IMR-90 (cell line): ENCODE results near the gene AFAP1L2. TPM values are rescaled to one million over a fixed set of nuclear protein-coding genes. Genes with fewer than 3 reads are reported as not detected.

Source experiments
- ATAC-seq: fragments of 200-7000 bp; cut with Tn5 transposase; 2 replicates; pipeline ENCODE4 v1.9.1; 2020; ENCODE audit warnings: low read depth, mild to moderate bottlenecking, moderate library complexity
- BruUV-seq: library from RNA; stranded (reverse); fragments of 400-500 nt; replicated peaks from 2 replicates; lab custom pipeline; 2021; lab: Mats Ljungman, UMichigan
- CTCF ChIA-PET: fragments of 300-600 bp; formaldehyde crosslinking; extraction: SDS; loops from one replicate; lab custom pipeline; 2021; ENCODE audit warnings: antibody characterized with exemption; lab: Yijun Ruan, JAX
- POLR2A ChIA-PET: fragments of 300-600 bp; sonication (Branson Sonifier 250); formaldehyde crosslinking; loops from one replicate; lab custom pipeline; 2022; ENCODE audit warnings: antibody characterized with exemption; ENCODE audit not compliant: unreplicated experiment; lab: Charles Lee
- DNase-seq: peaks from one replicate; pipeline ENCODE4 v3.0.0; 2013
- H2AFZ ChIP-seq: replicated peaks from 2 replicates; pipeline ENCODE3; 2013; ENCODE audit warnings: low read length, mild to moderate bottlenecking; ENCODE audit not compliant: poor library complexity
- H2AK5ac ChIP-seq: 2 replicates; pipeline ENCODE4 v1.6.1; 2013; ENCODE audit warnings: low read depth, low read length, inconsistent platforms
- H2AK9ac ChIP-seq: replicated peaks from 2 replicates; pipeline ENCODE3; 2013; ENCODE audit warnings: mild to moderate bottlenecking, low read depth, low read length, moderate library complexity; ENCODE audit not compliant: poor library complexity
- H2BK120ac ChIP-seq: 2 replicates; pipeline ENCODE4 v1.6.1; 2013; ENCODE audit warnings: low read depth, low read length, inconsistent platforms
- H2BK15ac ChIP-seq: 3 replicates; pipeline ENCODE4 v1.6.1; 2013; ENCODE audit warnings: low read depth, low read length, inconsistent platforms
- H2BK20ac ChIP-seq: 2 replicates; pipeline ENCODE4 v1.6.1; 2013; ENCODE audit warnings: low read depth, mild to moderate bottlenecking, inconsistent platforms, low read length, moderate library complexity
- H2BK5ac ChIP-seq: 2 replicates; pipeline ENCODE4 v1.6.1; 2013; ENCODE audit warnings: mild to moderate bottlenecking, low read depth, low read length, inconsistent platforms; ENCODE audit not compliant: poor library complexity, severe bottlenecking
- H3K14ac ChIP-seq: replicated peaks from 2 replicates; pipeline ENCODE4 v1.6.1; 2013; ENCODE audit warnings: low read depth, low read length, inconsistent platforms
- H3K18ac ChIP-seq: 2 replicates; pipeline ENCODE4 v1.6.1; 2013; ENCODE audit warnings: low read depth, low read length, control low read depth
- H3K23ac ChIP-seq: 2 replicates; pipeline ENCODE4 v1.6.1; 2013; ENCODE audit warnings: low read depth, low read length, inconsistent platforms
- H3K27ac ChIP-seq: 2 replicates; pipeline ENCODE4 v1.5.1; 2013; ENCODE audit warnings: mild to moderate bottlenecking, control low read depth, low read length; ENCODE audit not compliant: insufficient read depth
- H3K27me3 ChIP-seq: 2 replicates; pipeline ENCODE4 v1.6.1; 2013; ENCODE audit warnings: low read length; ENCODE audit not compliant: control insufficient read depth, insufficient read depth
- H3K36me3 ChIP-seq: 2 replicates; pipeline ENCODE4 v1.6.1; 2013; ENCODE audit warnings: low read length, mixed read lengths; ENCODE audit not compliant: control insufficient read depth, insufficient read depth
- H3K4ac ChIP-seq: 2 replicates; pipeline ENCODE4 v1.6.1; 2013; ENCODE audit warnings: low read depth, low read length, inconsistent platforms
- H3K4me1 ChIP-seq: 2 replicates; pipeline ENCODE4 v1.6.1; 2013; ENCODE audit warnings: low read length, mixed read lengths; ENCODE audit not compliant: control insufficient read depth, insufficient read depth
- H3K4me2 ChIP-seq: 2 replicates; pipeline ENCODE4 v1.6.1; 2013; ENCODE audit warnings: low read depth, mild to moderate bottlenecking, control low read depth, low read length, moderate library complexity
- H3K4me3 ChIP-seq: 2 replicates; pipeline ENCODE4 v1.5.1; 2013; ENCODE audit warnings: low read depth, mild to moderate bottlenecking, control low read depth, low read length, moderate library complexity; ENCODE audit not compliant: insufficient read depth
- H3K56ac ChIP-seq: 2 replicates; pipeline ENCODE4 v1.6.1; 2013; ENCODE audit warnings: low read length, inconsistent platforms; ENCODE audit not compliant: insufficient read depth; ENCODE audit errors: extremely low read depth
- H3K79me1 ChIP-seq, 2 experiments: 2 replicates each; pipeline ENCODE4 v1.6.1; 2013; ENCODE audit warnings: low read length in 2 of 2, inconsistent platforms in 1 of 2, low read depth in 1 of 2
- H3K9ac ChIP-seq: 2 replicates; pipeline ENCODE4 v1.6.1; 2013; ENCODE audit warnings: low read depth, low read length, control low read depth
- H3K9me1 ChIP-seq: 2 replicates; pipeline ENCODE4 v1.6.1; 2013; ENCODE audit warnings: low read length, inconsistent platforms; ENCODE audit not compliant: insufficient read depth
- H3K9me3 ChIP-seq: 2 replicates; pipeline ENCODE4 v1.6.1; 2013; ENCODE audit warnings: low read length; ENCODE audit not compliant: control insufficient read depth, insufficient read depth
- H4K20me1 ChIP-seq: 2 replicates; pipeline ENCODE4 v1.6.1; 2013; ENCODE audit warnings: low read length, inconsistent platforms; ENCODE audit not compliant: insufficient read depth
- H4K5ac ChIP-seq: 2 replicates; pipeline ENCODE4 v1.6.1; 2013; ENCODE audit warnings: mild to moderate bottlenecking, low read depth, low read length, control low read depth
- H4K8ac ChIP-seq, 2 experiments: 2 replicates each; pipeline ENCODE4 v1.6.1; 2013; ENCODE audit warnings: low read depth in 2 of 2, low read length in 2 of 2, control low read depth in 1 of 2, inconsistent platforms in 1 of 2
- H4K91ac ChIP-seq: 2 replicates; pipeline ENCODE4 v1.6.1; 2013; ENCODE audit warnings: low read depth, low read length, inconsistent platforms; ENCODE audit not compliant: insufficient read depth
- CEBPB ChIP-seq: IDR thresholded peaks from 2 replicates; pipeline ENCODE4 v1.6.1; 2012; ENCODE audit warnings: low read depth, low read length, improper control_type of control experiment
- CTCF ChIP-seq: conservative IDR thresholded peaks from 2 replicates; pipeline ENCODE4 v1.5.1; 2012; ENCODE audit warnings: mild to moderate bottlenecking, low read depth, low read length, improper control_type of control experiment
- ELK1 ChIP-seq: fragments of 150-350 bp; IDR thresholded peaks from 2 replicates; pipeline ENCODE4 v1.6.1; 2016; ENCODE audit warnings: low read depth, mild to moderate bottlenecking, low read length, moderate library complexity, borderline replicate concordance
- FOS ChIP-seq: fragments of 150-350 bp; IDR thresholded peaks from 2 replicates; pipeline ENCODE4 v1.6.1; 2016; ENCODE audit warnings: low read depth, low read length
- MAFK ChIP-seq: IDR thresholded peaks from 2 replicates; pipeline ENCODE4 v1.6.1; 2012; ENCODE audit warnings: low read depth, low read length, improper control_type of control experiment
- NFE2L2 ChIP-seq: fragments of 150-350 bp; IDR thresholded peaks from 2 replicates; pipeline ENCODE4 v1.6.1; 2016; ENCODE audit warnings: low read depth, mild to moderate bottlenecking, low read length
- RAD21 ChIP-seq: IDR thresholded peaks from 2 replicates; pipeline ENCODE4 v1.6.1; 2012; ENCODE audit warnings: low read length, improper control_type of control experiment
- RCOR1 ChIP-seq: IDR thresholded peaks from 2 replicates; pipeline ENCODE4 v1.6.1; 2012; ENCODE audit warnings: mild to moderate bottlenecking, low read length, improper control_type of control experiment; ENCODE audit not compliant: insufficient replicate concordance
- SMC3 ChIP-seq: fragments of 150-350 bp; IDR thresholded peaks from 2 replicates; pipeline ENCODE4 v1.6.1; 2016; ENCODE audit warnings: low read depth, mild to moderate bottlenecking, antibody characterized with exemption, low read length, moderate library complexity
- WGBS, 2 experiments: methylation state at CpG; one replicate each; pipeline versions ENCODE4 v1.1.5 to v1.1.7; 2013; ENCODE audit warnings: missing lambda C conversion rate in 2 of 2; ENCODE audit not compliant: insufficient read length in 1 of 2; ENCODE audit errors: extremely low coverage in 2 of 2; 5-methylcytosine and 5-hydroxymethylcytosine counted together
- dilution Hi-C: fragments of 300-500 bp; cut with HindIII; formaldehyde crosslinking; loops from one replicate; pipeline ENCODE4 v1.14.3; 2018; ENCODE audit warnings: low sequenced_read_pairs; ENCODE audit not compliant: unreplicated experiment
- in situ Hi-C: fragments of 300-500 bp; cut with MboI; formaldehyde crosslinking; loops from 3 replicates; pipeline ENCODE4 v1.14.3; 2019; ENCODE audit warnings: low sequenced_read_pairs, inconsistent platforms, mixed read lengths
- intact Hi-C: fragments of 100-400 bp; cut with micrococcal nuclease; formaldehyde crosslinking; loops from 2 replicates; pipeline ENCODE4 v1.10.0; 2022
- polyA plus RNA-seq, 3 experiments: library from polyadenylated mRNA; depleted of rRNA; stranded (reverse); fragments of >200 nt; gene quantifications; 2 replicates each; pipeline ENCODE4 v1.2.3, GENCODE V29; 2012; ENCODE audit warnings: low replicate concordance in 1 of 3
- total RNA-seq: library from RNA; depleted of rRNA; stranded (reverse); fragments of >200 nt; gene quantifications from 2 replicates; pipeline ENCODE4 v1.2.3, GENCODE V29; 2012

The AFAP1L2 gene
- total and polyA plus RNA-seq, 2 of the 4 experiments (the other 2 are of a cell fraction): under 0.01 to 0.10 TPM

- no peak overlapping the region for H2AK9ac ChIP-seq
- dilution Hi-C loops: no loop called here
- whole genome bisulfite sequencing, 2 experiments: no CpG with 5 or more reads among the region's 2 CpGs
- no peaks in the 10 kb centered on the region for H3K36me3 ChIP-seq
- ChIA-PET CTCF (interaction anchor here (0.6 kb wide), 1 partner anchor 133 kb away, joined by 3 read pairs; no protein-coding TSS in a partner anchor), POLR2A (no interaction called here)
- no peak overlapping the region for H2AFZ ChIP-seq
- H3K56ac ChIP-seq: no peak overlapping the region
- no peak overlapping the region for H3K4me2 ChIP-seq
- in situ Hi-C loops: no loop called here
- TF ChIP-seq CTCF (no peak), RCOR1 (no peak), ELK1 (no peak), SMC3 (no peak), RAD21 (no peak), CEBPB (no peak), NFE2L2 (no peak), MAFK (no peak), FOS (no peak)
- no peak overlapping the region for H4K91ac ChIP-seq
- no peak overlapping the region for H2BK20ac ChIP-seq
- intact Hi-C loops: no loop called here
- no peaks in the 10 kb centered on the region for H3K79me1 ChIP-seq
- no peak overlapping the region for H2BK5ac ChIP-seq
- peaks cover 48% of the 10 kb centered on the region for H3K27me3 ChIP-seq
- H4K8ac ChIP-seq: no peak overlapping the region
- H3K18ac ChIP-seq: no peak overlapping the region
- no peak overlapping the region for H3K4me3 ChIP-seq
- H2AK5ac ChIP-seq: no peak overlapping the region
- no peak overlapping the region for H3K9ac ChIP-seq
- peaks cover 1% of the 10 kb centered on the region; the same call in 1 of the 2 replicates for H3K4me1 ChIP-seq
- H2BK15ac ChIP-seq: no peak overlapping the region
- H3K4ac ChIP-seq: no peak overlapping the region
- H4K20me1 ChIP-seq: no peaks in the 10 kb centered on the region
- H3K14ac ChIP-seq: no peak overlapping the region
- H3K9me3 ChIP-seq: no peaks in the 10 kb centered on the region
- DNase-seq: no peak
- no peak overlapping the region for H4K5ac ChIP-seq
- H3K27ac ChIP-seq: no peak overlapping the region
- H3K23ac ChIP-seq: no peak overlapping the region
- no peak overlapping the region for H2BK120ac ChIP-seq
- H3K9me1 ChIP-seq: no peaks in the 10 kb centered on the region
- no TSS peak for BruUV-seq
- no peak for ATAC-seq
Measured at GRCh38 chr10:114396464-114396863, 7.8 kb downstream of the AFAP1L2 start.
